Mucosa of descending colon (tissue), 3 donors: ENCODE data around the gene TMEM203. TPM values are rescaled to one million over a fixed set of nuclear protein-coding genes. Genes with fewer than 3 reads are reported as not detected.

Experiments used
- ATAC-seq: fragments of 200-7000 bp; cut with Tn5 transposase; one replicate; pipeline ENCODE4 v1.9.1; 2020; ENCODE audit warnings: mild to moderate bottlenecking, moderate library complexity
- DNase-seq, 3 donors: peaks; one replicate each; pipeline ENCODE4 v3.0.0-alpha.2; 2020
- H3K36me3 ChIP-seq: fragments of 200-600 bp; one replicate; pipeline ENCODE4 v1.8.0; 2021; ENCODE audit warnings: low read depth, mild to moderate bottlenecking
- H3K4me1 ChIP-seq: fragments of 200-600 bp; one replicate; pipeline ENCODE4 v1.8.0; 2021; ENCODE audit warnings: low read depth, mild to moderate bottlenecking
- H3K4me3 ChIP-seq: fragments of 200-600 bp; one replicate; pipeline ENCODE4 v1.8.0; 2021; ENCODE audit warnings: mild to moderate bottlenecking
- H3K9me3 ChIP-seq: fragments of 200-600 bp; one replicate; pipeline ENCODE4 v1.8.0; 2021; ENCODE audit warnings: mild to moderate bottlenecking
- intact Hi-C, 2 donors: fragments of 100-400 bp; cut with DNase I in 1 of 2; cut with micrococcal nuclease in 1 of 2; formaldehyde crosslinking; loops; one replicate each; pipeline versions ENCODE4 v1.11.0 to v1.11.1; 2022; cut with DNase I, micrococcal nuclease
- total RNA-seq, 3 donors: library from RNA; stranded (reverse); fragmentation: NEBNext Ultra II Directional in 2 of 3; extraction: Animal tissue kit (Norgen Biotek cat#: 25700) in 2 of 3; gene quantifications; one replicate each; pipeline versions ENCODE4 v1.2.1 to v1.2.4, GENCODE V29; 2021 to 2023
- TF ChIP-seq, protein P1 (sequence below): fragments of 200-600 bp; IDR thresholded peaks from one replicate; pipeline ENCODE4 v1.8.0; 2022; ENCODE audit warnings: antibody characterized with exemption, mild to moderate bottlenecking
- donor health status: DM: no; HTN: no; CAD: no; lungs with moderate emphysema.
- donor health status: DM: no; HTN: no; CAD: no.
- donor health status: DM: no; HTN: yes; CAD: no.

TMEM203 gene
- total RNA-seq, 3 donors from 2014 or later, result 30.6 to 40.4 (median 40.0) TPM

DNA sequence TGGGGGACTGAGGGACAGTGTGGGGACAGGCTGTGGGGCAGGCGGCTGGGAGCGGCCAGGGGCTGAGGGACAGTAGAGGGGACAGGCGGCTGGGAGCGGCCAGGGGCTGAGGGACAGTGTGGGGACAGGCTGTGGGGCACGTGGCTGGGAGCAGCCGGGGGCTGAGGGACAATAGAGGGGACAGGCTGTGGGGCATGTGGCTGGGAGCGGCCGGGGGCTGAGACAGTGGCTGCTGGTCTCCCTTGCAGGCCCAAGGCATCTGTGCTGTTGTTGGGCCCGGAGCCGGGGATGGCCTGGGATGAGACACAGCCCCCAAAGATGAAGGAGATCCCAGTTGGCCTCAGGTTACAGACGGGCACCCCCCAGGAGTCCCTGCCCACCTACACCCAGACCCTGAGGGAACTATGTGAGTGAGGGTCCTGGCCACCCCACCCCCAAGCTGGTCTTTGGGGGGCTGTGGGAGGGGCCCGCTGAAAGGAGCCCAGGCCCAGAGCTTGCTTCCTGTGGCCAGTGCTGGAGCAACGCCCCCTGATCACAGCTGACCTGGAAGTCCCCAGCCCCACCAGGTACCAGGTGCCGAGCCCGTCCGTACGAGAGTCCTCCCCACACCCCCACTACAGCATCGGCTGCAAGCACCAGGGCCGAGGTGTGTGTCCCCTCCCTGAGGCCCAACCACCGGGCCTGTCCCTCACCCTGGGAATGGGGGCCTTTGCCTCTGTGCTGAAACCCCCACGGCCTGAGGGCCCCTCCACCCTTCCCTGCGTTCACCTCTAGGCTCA, 46.2 kb upstream of the TMEM203 start:
- TF ChIP-seq, protein P1, sequence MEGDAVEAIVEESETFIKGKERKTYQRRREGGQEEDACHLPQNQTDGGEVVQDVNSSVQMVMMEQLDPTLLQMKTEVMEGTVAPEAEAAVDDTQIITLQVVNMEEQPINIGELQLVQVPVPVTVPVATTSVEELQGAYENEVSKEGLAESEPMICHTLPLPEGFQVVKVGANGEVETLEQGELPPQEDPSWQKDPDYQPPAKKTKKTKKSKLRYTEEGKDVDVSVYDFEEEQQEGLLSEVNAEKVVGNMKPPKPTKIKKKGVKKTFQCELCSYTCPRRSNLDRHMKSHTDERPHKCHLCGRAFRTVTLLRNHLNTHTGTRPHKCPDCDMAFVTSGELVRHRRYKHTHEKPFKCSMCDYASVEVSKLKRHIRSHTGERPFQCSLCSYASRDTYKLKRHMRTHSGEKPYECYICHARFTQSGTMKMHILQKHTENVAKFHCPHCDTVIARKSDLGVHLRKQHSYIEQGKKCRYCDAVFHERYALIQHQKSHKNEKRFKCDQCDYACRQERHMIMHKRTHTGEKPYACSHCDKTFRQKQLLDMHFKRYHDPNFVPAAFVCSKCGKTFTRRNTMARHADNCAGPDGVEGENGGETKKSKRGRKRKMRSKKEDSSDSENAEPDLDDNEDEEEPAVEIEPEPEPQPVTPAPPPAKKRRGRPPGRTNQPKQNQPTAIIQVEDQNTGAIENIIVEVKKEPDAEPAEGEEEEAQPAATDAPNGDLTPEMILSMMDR, result no peak
- ATAC-seq, result no peak
- intact Hi-C loops, result no loop called here
- Histone ChIP-seq H3K36me3 (no peaks in the 10 kb centered on the region), H3K9me3 (no peaks in the 10 kb centered on the region), H3K4me3 (no peak overlapping the region), H3K4me1 (peaks cover 19% of the 10 kb centered on the region)
- no peak for DNase-seq

DNA sequence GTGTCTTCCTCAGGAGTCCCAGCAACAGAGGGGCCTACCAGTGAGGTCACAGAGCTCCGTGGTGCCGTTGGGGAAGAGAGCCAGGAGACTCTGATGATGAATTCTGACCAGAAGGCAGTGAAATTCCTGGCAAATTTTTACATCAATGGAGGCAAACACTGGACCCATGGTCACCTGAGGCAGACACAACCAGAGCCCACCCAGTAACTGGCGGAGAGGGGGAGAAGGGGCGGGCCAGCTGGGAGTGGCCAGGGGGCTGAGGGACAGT, 45.7 kb upstream of the TMEM203 start, which contains the start of gene STPG3:
TSS of gene STPG3 (plus strand) at position 93 of the 268 bp plus-strand sequence. CDS start at position 94, 1 bp downstream.
- DNase-seq (no peak), ATAC-seq (no peak)
- no peaks in the 10 kb centered on the region for H3K9me3 ChIP-seq
- TF ChIP-seq, protein P1, result no peak
- no peak within 1 kb of the TSS for H3K4me3 ChIP-seq
- no peaks in the 10 kb centered on the region for H3K36me3 ChIP-seq
- intact Hi-C loops, result no loop called here
- peaks cover 14% of the 10 kb centered on the region for H3K4me1 ChIP-seq

DNA sequence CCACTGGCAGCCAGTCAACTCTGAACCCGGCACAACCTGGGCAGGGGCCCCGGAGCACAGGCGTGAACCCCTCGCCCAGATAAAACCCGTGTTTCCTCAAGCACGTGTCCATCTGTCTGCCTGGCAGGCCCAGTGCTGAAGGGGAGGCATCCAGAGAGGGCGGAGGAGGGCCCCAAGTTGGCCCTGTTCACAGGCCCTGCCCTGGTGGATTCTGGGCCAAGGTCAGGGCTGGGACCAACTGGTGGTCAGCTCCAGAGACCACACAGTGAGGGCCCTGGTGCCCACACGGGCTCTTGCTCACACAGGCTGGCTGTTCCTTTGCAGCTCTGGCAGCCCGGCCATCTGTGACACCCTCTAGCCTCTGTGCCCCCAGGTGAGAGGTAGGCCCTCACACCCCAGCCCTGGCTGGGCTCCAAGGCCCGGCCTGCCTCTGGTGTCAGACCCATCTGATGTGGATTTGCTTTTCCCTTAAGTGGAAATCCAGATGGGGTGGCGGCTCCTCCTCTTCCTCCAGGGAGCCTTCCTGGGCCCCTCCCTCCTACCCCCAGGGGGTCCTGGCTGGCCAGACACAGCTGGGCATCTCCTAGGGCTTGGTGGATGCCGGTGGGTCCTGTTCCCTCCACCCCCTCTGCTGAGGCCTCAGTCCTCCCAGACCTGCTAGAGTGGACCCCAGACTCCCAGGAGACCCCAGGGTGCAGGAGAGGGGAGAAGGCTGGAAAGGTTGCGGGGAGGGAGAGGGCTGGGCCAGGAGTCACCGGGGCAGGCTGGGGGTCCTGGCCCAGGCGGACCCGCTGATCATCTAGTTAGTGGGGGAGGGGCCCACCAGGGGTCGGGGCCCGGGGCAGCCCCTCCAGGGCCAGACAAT, 45.1 kb upstream of the TMEM203 start:
- intact Hi-C loops, result no loop called here

DNA sequence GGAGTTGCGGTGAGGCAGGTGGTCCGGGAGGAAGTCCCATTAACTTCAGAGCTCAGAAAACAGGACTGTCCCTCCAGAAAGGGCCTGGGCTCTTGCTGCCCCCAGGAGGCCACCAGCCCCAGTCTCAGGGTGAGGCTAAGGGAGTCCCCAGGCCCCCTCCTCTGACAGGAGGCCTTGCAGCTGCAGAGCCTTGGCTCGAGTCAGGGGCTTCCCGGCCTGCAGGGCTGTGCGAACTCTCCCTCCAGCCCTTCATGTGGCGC, 42.4 kb upstream of the TMEM203 start:
- intact Hi-C loops, result no loop called here
- Histone ChIP-seq H3K4me1 (peaks cover 8% of the 10 kb centered on the region), H3K4me3 (no peak overlapping the region), H3K9me3 (no peaks in the 10 kb centered on the region), H3K36me3 (no peaks in the 10 kb centered on the region)
- TF ChIP-seq, protein P1, result no peak
- DNase-seq (no peak), ATAC-seq (no peak)

More for the DNA sequence above, 45.1 kb upstream of the TMEM203 start:
- Histone ChIP-seq H3K4me3 (no peak overlapping the region), H3K4me1 (peaks cover 11% of the 10 kb centered on the region), H3K36me3 (no peaks in the 10 kb centered on the region), H3K9me3 (no peaks in the 10 kb centered on the region)
- DNase-seq, result no peak
- ATAC-seq, result no peak
- TF ChIP-seq, protein P1, result no peak

DNA sequence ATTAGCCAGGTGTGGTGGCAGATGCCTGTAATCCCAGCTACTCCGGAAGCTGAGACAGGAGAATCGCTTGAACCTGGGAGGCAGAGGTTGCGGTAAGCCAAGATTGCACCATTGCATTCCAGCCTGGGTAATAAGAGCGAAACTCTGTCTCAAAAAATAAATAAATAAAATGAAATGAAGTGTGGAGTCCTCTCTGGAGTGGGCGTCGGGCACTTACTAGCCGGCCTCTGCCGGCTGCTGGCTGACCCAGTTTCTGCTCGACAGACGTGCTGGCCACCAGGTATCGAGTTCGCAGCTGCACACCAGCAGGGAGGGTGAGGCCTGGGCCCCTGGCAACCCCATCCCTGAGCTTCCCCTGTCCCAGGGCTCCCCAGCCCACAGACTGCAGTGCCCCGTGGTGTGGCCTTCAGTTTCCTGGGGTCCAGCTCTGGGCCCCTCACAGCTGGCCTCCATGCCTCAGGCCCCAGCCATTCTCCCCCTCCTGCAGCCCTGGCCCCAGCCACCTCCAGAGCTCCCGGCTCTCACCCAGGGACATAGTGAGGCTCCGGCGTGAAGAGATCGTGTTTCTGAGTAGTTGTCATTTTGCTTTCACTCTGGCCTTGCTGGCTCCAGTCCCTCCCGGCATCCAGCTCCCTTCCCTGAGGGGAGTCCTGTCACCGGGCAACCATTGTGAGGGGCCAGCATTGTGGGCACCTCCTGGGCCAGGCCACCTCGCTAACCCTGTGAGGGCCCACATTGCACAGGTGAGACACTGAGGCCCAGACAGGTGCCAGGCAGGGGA, 41.9 kb upstream of the TMEM203 start:
- TF ChIP-seq, protein P1, result no peak
- H3K4me3 ChIP-seq, result no peak overlapping the region
- DNase-seq (no peak), ATAC-seq (no peak)
- H3K9me3 ChIP-seq, result no peaks in the 10 kb centered on the region
- intact Hi-C loops, result no loop called here
- H3K36me3 ChIP-seq, result no peaks in the 10 kb centered on the region
- H3K4me1 ChIP-seq, result peaks cover 9% of the 10 kb centered on the region
